ENCODE results near the gene NEK8. TPM values are rescaled to one million over a fixed set of nuclear protein-coding genes. Genes with fewer than 3 reads are reported as not detected.

Gene NEK8
- total and polyA plus RNA-seq, 9 of the 15 experiments (the other 6 are each of a cell fraction or from before 2014, with no cell fraction given), result 0.98 to 16.6 (median 4.6) TPM

DNA sequence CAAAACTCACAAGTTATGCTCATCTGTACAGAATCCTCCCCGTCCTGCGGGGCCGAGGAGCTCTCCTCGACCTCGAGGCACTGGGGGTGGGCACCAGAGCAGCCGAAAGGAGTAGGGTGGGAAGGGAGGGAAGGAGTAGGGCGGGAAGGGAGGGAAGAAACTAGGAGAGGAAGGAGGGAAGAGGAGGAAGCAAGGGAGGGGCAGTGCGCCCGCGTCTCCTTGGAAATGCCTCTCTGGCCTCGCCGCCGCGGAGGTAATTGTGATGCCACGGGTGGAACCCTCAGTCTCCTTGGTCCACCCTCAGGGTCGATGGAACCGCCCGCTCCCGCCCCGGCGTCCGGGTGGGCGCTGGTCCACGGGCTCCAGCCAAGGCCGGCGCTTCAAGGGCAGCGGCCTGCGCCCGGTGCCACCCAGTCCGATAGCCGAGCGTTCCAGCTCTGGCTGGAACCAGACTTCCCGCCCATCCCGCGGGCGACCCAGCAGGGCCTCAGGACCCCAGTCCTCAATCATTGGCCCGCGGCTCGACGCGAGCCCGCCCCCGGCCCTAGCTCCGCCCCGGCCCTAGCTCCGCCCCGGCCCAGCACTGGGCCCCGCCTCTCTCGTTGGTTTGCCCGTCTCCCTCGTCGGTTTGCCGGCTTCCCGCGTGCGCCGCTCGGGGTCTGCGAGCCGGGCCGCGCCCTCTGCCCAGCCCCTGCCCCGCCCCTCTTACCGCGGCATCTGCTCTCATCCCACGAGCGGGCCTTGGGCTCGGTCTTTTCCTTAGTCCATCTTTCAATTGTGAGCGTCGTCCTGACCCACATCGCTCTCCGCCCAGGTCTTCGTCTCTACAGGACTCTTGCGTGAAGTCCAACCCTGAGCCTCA lies 17.5 kb upstream of the NEK8 start (continued):
- TF ChIP-seq, protein P1, sequence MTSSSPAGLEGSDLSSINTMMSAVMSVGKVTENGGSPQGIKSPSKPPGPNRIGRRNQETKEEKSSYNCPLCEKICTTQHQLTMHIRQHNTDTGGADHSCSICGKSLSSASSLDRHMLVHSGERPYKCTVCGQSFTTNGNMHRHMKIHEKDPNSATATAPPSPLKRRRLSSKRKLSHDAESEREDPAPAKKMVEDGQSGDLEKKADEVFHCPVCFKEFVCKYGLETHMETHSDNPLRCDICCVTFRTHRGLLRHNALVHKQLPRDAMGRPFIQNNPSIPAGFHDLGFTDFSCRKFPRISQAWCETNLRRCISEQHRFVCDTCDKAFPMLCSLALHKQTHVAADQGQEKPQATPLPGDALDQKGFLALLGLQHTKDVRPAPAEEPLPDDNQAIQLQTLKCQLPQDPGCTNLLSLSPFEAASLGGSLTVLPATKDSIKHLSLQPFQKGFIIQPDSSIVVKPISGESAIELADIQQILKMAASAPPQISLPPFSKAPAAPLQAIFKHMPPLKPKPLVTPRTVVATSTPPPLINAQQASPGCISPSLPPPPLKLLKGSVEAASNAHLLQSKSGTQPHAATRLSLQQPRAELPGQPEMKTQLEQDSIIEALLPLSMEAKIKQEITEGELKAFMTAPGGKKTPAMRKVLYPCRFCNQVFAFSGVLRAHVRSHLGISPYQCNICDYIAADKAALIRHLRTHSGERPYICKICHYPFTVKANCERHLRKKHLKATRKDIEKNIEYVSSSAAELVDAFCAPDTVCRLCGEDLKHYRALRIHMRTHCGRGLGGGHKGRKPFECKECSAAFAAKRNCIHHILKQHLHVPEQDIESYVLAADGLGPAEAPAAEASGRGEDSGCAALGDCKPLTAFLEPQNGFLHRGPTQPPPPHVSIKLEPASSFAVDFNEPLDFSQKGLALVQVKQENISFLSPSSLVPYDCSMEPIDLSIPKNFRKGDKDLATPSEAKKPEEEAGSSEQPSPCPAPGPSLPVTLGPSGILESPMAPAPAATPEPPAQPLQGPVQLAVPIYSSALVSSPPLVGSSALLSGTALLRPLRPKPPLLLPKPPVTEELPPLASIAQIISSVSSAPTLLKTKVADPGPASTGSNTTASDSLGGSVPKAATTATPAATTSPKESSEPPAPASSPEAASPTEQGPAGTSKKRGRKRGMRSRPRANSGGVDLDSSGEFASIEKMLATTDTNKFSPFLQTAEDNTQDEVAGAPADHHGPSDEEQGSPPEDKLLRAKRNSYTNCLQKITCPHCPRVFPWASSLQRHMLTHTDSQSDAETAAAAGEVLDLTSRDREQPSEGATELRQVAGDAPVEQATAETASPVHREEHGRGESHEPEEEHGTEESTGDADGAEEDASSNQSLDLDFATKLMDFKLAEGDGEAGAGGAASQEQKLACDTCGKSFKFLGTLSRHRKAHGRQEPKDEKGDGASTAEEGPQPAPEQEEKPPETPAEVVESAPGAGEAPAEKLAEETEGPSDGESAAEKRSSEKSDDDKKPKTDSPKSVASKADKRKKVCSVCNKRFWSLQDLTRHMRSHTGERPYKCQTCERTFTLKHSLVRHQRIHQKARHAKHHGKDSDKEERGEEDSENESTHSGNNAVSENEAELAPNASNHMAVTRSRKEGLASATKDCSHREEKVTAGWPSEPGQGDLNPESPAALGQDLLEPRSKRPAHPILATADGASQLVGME (CRISPR knock-in tag; IDR thresholded peaks at IDR 0.05), result no peak
- TF ChIP-seq CSDE1 (IDR thresholded peaks at IDR 0.05), result 0 out of 4 replicates have a peak, but pooled peaks of 1 of the 2 experiments have one; percentile 37
- TF ChIP-seq, protein P2, sequence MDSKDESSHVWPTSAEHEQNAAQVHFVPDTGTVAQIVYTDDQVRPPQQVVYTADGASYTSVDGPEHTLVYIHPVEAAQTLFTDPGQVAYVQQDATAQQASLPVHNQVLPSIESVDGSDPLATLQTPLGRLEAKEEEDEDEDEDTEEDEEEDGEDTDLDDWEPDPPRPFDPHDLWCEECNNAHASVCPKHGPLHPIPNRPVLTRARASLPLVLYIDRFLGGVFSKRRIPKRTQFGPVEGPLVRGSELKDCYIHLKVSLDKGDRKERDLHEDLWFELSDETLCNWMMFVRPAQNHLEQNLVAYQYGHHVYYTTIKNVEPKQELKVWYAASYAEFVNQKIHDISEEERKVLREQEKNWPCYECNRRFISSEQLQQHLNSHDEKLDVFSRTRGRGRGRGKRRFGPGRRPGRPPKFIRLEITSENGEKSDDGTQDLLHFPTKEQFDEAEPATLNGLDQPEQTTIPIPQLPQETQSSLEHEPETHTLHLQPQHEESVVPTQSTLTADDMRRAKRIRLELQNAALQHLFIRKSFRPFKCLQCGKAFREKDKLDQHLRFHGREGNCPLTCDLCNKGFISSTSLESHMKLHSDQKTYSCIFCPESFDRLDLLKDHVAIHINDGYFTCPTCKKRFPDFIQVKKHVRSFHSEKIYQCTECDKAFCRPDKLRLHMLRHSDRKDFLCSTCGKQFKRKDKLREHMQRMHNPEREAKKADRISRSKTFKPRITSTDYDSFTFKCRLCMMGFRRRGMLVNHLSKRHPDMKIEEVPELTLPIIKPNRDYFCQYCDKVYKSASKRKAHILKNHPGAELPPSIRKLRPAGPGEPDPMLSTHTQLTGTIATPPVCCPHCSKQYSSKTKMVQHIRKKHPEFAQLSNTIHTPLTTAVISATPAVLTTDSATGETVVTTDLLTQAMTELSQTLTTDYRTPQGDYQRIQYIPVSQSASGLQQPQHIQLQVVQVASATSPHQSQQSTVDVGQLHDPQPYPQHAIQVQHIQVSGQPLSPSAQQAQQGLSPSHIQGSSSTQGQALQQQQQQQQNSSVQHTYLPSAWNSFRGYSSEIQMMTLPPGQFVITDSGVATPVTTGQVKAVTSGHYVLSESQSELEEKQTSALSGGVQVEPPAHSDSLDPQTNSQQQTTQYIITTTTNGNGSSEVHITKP (IDR thresholded peaks at IDR 0.05; ENCODE audit: partially characterized antibody), result peak; percentile 84
- no peak; the same call in 1 of the 2 replicates for TF ChIP-seq MBD2 (IDR thresholded peaks at IDR 0.05; ENCODE audit: borderline replicate concordance, low read depth)
- TF ChIP-seq ELF4 (CRISPR knock-in tag; IDR thresholded peaks at IDR 0.05), result 0 out of 2 replicates have a peak, but pooled peaks have one; percentile 4
- 0 out of 2 replicates have a peak, but pooled peaks have one; percentile 38 for TF ChIP-seq GTF2E2 (tag; IDR thresholded peaks at IDR 0.05)
- TF ChIP-seq, protein P3, sequence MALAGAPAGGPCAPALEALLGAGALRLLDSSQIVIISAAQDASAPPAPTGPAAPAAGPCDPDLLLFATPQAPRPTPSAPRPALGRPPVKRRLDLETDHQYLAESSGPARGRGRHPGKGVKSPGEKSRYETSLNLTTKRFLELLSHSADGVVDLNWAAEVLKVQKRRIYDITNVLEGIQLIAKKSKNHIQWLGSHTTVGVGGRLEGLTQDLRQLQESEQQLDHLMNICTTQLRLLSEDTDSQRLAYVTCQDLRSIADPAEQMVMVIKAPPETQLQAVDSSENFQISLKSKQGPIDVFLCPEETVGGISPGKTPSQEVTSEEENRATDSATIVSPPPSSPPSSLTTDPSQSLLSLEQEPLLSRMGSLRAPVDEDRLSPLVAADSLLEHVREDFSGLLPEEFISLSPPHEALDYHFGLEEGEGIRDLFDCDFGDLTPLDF (CRISPR knock-in tag; IDR thresholded peaks at IDR 0.05), result peak; percentile 91
- TF ChIP-seq CEBPG (CRISPR knock-in tag; IDR thresholded peaks at IDR 0.05), result no peak; the same call in 1 of the 2 replicates
- no peak for TF ChIP-seq CEBPG (tag; conservative IDR thresholded peaks at IDR 0.05 in 1 of 2, IDR thresholded peaks at IDR 0.05 in 1 of 2)
- TF ChIP-seq ZNF668 (CRISPR knock-in tag; IDR thresholded peaks at IDR 0.05), result no peak
- no peak; the same call in 1 of the 2 replicates for TF ChIP-seq TCF3 (CRISPR knock-in tag; IDR thresholded peaks at IDR 0.05)
- no peak for TF ChIP-seq BRF1 (IDR thresholded peaks at IDR 0.05; ENCODE audit: borderline replicate concordance, extremely low read depth, insufficient read length)
- TF ChIP-seq CREM (IDR thresholded peaks at IDR 0.05; ENCODE audit: low read depth), result peak; percentile 39
- TF ChIP-seq ZNF232 (CRISPR knock-in tag; IDR thresholded peaks at IDR 0.05), result no peak
- no peak for TF ChIP-seq NUFIP1 (IDR thresholded peaks at IDR 0.05; ENCODE audit: partially characterized antibody)
- no peak for TF ChIP-seq SMARCA5 (IDR thresholded peaks at IDR 0.05)
- TF ChIP-seq CREBBP (IDR thresholded peaks at IDR 0.05; ENCODE audit: low read depth, low read length), result no peak

Measured in K562 (cell line).